Stimulated activated CD8-positive, alpha-beta memory T cell treated with anti-CD3 and anti-CD28 coated beads, Interleukin-7, amount 100 ng/mL, for 24 hours (primary cell): ENCODE data around the gene ALS2CL.
"Not testable (repeated sequence)": the region's sequence is repeated elsewhere in the genome, so short reads cannot be mapped to it uniquely, and the experiment has no call there.

ENCODE experiments used
- DNase-seq: peaks from one replicate; pipeline ENCODE4 v3.0.0-alpha.2; 2020; ENCODE audit warnings: low read depth

ALS2CL gene

GRCh38 chr3:46715507-46716175 lies 22.2 kb upstream of the ALS2CL start:
- DNase-seq = no peak

DNA sequence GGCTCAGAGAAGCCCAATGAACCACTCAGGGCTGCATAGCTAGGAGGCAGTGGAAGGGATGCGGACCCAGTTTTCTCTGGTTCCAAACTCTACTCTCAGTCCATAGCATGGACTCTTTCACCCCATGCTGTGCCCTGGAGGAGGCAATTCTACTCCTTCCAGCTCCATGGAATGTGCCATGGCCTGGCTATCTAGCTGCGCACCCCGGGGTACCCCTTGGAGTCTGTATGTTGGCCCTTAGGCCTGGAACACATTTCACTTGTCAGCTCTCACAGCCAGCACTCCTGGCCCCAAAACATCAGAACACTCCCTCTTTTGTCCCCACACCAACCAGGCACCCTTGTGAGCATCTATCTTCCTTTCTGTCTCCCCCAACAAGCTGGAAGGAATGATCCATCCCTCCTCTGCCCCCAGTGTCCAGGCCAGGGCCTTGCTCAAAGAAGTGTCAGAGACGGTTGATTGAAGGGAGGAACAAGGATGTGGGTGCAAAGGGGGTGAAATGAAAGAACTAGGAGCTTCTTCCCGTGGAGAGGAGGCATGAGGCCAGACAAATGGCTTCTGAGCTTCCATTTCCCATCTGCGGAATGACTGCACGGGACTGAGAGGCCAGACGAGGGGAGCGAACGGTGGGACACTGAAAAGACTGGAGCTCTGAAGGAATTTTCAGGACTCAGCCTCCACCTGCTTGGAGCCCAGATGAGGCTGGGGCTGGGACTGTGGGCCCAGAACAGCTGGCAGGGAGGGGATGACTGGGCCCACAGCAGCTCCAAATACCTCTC lies 21.4 kb upstream of the ALS2CL start:
- DNase-seq = no peak

DNA sequence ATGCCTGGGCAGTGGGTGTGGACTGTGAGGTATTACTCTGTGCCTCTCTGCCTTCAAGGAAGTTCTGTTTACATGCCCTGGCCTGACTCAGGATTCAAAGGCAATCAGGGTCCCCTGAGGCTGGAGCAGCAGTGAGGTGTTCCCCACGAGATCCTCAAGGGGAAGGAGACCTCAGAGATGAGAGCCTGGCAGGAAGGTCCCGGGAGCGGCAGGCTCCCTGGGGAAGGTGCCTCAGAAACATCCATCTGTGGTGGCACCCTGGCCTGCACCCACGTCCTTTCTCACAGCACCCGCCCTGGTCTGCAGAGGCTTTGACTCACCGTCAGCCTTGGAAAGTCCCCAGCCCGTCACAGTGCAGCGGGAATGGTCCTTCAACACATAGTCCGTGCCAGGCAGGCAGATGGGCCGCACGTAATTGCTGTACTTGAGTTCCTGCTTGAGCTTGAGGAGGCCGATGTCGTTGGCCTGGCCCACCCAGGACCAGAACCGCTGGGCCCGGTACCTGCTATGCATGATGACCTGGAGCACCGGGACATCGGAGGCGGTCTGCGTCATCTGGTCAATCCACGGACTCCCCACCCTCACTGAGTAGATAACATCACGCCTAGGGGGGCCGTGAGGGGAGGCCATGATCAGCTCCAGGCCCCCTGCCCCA lies 20.5 kb upstream of the ALS2CL start:
- no peak for DNase-seq

GRCh38 chr3:46713050-46713897 lies 19.8 kb upstream of the ALS2CL start:
- no peak for DNase-seq

DNA sequence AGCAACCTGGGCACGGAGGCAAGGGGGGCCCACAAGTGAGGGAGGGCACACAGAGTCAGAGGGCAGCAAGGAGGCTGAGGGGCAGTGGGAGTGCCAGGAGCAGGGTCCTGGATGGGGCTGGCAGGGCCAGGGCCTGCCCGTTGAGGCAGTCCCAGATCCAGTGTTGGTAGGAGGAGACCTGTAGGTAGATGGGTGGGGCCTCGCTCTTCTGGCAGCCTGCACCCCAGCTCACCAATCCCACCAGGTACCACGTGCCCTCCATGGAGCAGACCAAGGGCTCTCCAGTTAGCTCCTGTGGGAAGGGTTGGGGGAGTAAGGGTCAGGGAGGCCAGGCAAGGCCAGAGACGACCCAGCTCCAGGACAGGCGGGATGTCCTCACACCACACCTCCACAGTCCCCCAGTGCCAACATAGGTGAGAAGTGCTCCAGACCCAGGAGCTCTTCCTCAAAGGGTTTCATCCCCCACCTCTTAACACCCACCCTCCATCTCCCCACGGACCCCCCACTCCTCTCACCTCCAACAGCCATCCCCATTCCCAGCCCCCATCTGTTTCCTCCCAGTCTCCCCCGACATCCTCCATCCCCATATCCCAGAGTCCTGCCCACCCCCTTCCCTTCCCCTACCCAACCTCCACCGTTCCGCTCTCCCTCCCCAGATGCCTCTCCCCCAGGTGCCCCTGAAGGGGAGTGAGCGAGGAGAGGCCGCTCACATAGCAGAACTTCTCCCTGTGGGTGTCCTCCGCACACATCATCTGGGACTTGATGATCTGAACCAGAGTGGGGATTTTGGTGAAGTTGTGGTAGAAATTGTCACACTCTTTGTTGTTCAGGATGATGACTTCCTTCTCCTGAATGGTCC lies 18.9 kb upstream of the ALS2CL start:
- DNase-seq = no peak

DNA sequence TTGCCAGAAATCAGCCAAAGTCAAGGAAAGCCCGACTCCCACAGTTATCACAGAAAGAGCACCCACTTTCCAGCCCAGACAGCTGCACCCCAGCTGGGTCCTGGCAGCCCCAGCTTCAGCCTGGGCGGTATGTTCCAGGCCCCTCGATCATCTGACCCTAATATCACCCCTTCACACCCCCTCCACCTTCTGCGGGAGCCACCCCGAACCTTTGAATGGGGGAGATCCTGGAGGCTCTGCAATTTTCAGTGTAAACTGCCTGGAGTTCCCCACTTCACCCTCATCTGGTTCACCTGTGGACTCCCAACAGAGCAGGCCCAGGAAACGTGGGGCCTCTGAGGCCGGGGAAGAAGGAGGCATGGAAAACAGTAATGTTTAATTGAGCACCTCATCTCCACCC lies 18.3 kb upstream of the ALS2CL start:
- no peak for DNase-seq

- DNase-seq = no peak
Measured at GRCh38 chr3:46711305-46711704, 17.8 kb upstream of the ALS2CL start.

- no peak for DNase-seq
Measured at GRCh38 chr3:46710671-46711295, 17.3 kb upstream of the ALS2CL start.

- no peak for DNase-seq
Measured at GRCh38 chr3:46710229-46710628, 16.8 kb upstream of the ALS2CL start.

DNA sequence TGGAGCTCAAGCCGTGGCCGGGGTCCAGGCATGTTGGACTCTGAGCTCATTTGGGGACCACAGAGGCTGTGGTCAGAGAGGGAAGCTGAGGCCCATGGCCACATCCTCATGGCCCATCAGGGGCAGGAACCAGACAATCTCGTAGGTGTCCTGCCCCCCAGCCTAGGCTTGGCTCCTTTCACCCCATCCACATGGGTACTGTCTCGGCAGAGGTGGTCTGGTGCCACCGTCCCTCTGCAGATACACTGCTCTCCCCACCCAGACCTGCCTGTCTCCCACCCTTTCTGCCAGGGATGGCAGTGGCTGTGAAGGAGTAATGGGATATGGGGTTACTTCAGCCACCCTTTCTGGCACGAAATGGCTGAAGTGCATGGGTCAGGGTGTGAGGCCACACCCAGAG lies 16.2 kb upstream of the ALS2CL start:
- DNase-seq = no peak

DNA sequence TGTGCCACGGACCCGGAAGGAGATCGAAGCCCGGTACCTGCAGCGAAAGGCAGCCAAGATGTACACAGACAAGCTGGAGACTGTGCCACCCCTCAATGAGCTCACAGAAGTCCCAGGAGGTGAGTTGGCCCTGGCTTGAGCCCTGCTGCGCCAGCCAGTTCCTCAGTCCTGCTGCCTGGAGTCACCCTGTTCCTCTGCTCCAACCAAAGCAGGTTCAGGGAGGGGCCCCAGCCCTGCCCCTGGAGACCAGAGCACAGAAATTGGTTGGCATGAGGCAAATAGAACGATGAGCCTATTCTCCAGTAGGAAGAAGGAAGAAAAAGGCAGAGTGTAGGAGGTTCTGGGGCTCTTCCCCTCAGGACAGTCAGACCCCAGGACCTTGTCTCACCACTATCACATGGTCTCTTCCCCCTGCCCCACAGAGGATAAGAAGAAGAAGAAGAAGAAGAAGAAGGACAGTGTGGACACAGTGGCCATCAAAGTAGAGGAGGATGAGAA lies 15.7 kb upstream of the ALS2CL start:
- DNase-seq = no peak

DNA sequence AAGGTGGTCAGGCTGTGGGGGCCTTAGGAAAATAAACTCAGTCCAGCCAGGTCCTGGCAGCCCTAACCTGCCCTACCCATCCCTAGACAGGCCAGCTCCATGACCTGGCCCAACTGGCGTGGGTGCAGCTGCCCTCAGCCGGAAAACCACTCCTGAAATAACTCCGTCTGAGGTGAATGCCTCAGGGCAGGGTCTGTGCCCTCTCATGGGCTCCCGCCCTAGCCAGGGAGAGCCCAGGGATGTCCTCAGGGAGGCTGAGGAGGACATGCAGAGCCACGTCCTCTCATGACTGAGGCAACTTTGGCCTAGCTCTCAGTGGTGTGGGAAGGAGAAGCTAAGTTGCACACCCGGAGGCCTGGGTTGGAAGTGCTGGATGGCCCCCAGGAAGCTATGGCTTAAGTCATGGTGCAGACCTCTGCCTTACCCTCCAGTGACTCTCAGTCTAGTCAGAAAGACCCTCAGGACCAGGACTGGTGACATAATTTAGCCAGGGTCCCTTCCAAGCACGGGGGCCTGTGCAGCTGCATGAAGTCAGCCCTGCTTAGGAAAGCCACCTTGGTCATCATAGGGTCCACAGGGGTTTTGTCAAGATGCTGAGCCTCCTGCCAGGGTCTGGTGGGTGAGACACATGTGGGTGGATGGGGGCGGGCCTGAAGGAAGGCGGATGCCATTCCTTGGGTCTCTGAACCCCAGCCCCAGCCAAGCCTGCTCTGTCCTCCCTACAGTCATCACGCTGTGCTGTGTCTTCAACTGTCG lies 15.1 kb upstream of the ALS2CL start:
- no peak for DNase-seq

- no peak for DNase-seq
Measured at GRCh38 chr3:46707601-46708011, 14.1 kb upstream of the ALS2CL start.

- no peak for DNase-seq
Measured at GRCh38 chr3:46706771-46707582, 13.5 kb upstream of the ALS2CL start.

DNA sequence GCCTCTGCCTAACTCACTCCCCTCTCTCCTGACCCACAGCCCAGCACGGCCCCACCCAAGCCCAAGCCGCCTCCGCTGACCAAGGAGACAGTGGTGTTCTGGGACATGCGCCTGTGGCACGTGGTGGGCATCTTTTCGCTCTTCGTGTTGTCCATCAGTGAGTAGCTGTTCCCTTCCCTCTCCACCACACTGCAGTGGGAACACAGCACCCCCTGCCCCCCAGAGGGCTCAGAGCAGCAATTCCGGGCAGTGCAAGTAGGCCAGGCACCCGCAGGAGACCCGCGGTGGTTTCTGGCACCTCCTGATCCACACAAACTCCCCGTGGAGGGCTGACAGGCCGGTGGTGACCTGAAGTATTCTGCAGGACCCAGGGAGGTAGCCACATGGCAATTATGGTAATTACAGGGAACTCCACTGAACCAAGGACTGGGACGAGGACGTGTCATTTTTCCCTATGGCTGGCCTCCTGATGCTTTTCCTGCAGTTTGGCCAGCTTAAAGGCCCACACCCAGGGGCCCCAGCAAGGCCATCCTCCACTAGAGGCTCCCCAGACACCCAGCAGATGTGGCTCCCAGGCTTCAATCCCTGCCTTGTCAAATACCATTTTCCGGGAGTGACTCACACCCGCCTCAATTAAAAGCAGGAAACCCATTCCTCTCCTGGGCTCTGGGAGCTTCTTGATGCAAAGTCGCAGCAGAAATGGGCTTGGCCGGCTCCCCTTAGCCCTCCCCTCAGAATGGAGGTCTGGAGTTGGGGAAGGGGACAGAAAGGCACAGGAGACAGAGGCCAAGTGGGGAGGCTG lies 12.5 kb upstream of the ALS2CL start:
- DNase-seq = no peak

DNA sequence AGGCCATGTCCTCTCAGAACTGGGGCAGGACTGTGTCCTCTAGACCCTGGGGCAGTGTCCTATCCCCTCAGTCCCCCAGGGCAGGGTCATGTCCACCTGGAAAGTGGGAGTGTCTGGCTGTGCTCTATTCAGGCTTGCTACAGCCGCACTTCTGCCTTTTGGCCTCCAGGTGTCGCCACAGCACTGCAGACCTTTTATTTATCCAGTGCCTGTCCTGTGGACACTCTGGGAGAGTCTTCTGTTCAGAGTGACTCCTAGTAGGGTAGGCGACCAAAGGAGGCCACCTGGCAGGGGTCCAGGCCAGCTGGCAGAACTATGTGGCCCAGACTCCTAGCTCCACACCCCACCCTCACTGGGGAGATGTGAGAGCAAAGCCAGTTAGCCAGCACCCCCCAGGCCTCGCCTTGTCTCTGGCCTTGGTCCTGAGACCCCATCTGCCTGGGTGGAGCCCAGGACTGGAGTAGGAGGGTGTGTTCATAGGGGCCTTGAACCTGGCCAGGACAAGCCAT lies 11.6 kb upstream of the ALS2CL start:
- DNase-seq = peak; percentile 36

DNA sequence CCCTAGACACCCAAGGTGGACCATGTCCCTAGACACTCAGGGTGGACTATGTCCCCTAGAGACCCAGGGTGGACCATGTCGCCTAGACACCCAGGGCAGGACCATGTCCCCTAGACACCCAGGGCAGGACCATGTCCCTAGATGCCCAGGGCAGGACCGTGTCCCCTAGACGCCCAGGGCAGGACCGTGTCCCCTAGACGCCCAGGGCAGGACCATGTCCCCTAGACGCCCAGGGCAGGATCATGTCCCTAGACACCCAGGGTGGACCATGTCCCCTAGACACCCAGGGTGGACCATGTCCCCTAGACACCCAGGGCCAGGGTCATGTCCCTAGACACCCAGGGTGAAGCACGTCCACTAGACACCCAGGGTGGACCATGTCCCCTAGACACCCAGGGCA lies 10.9 kb upstream of the ALS2CL start:
- not testable (repeated sequence) for DNase-seq

DNA sequence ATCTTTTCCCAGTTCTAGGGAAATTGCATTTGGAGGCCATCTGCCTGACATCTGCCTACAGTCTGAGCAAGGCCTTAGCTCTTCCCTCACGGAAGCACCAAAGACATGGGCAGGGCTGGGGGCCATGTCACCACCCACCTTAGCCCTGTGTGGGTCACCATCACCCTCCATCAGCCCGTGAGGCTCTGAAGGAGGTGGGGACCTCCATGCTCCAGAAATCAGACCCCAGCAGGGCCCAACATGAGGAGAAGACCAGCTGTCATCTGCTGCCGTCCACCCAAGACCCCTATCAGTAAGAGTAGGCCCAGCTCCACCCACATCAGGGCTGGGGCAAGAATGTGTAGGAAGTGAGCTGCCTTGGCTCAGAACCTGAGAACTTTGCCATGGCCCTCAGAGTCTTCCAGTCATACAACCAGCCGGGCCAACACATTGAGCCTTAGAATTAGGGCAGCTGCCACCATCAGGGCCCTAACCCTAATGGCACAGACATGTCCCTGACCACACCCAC lies 9.6 kb upstream of the ALS2CL start:
- DNase-seq = no peak
